Ectodermal cell (in vitro differentiated cells): ENCODE data around the gene ZMYM4.

Experiments used
- H3K27ac ChIP-seq: 2 replicates; pipeline ENCODE4 v1.7.0; 2013; ENCODE audit warnings: mild to moderate bottlenecking, low read depth, low read length; ENCODE audit not compliant: insufficient read depth, poor library complexity, severe bottlenecking
- H3K27me3 ChIP-seq: 2 replicates; pipeline ENCODE4 v1.7.0; 2013; ENCODE audit warnings: mild to moderate bottlenecking, low read length; ENCODE audit not compliant: insufficient read depth, control insufficient read depth, poor library complexity, severe bottlenecking
- H3K36me3 ChIP-seq: one replicate; pipeline ENCODE4 v1.7.0; 2013; ENCODE audit warnings: low read length; ENCODE audit not compliant: control insufficient read depth, insufficient read depth
- H3K4me1 ChIP-seq: one replicate; pipeline ENCODE4 v1.7.0; 2013; ENCODE audit warnings: low read length; ENCODE audit not compliant: control insufficient read depth, insufficient read depth
- H3K4me3 ChIP-seq: 2 replicates; pipeline ENCODE4 v1.7.0; 2013; ENCODE audit warnings: low read depth, low read length, control low read depth; ENCODE audit not compliant: insufficient read depth
- H3K9me3 ChIP-seq: 2 replicates; pipeline ENCODE4 v1.7.0; 2013; ENCODE audit warnings: mild to moderate bottlenecking, low read length, moderate library complexity; ENCODE audit not compliant: control insufficient read depth
- WGBS, 2 experiments: methylation state at CpG; one replicate each; pipeline ENCODE4 v1.1.7; 2013; ENCODE audit warnings: missing lambda C conversion rate in 2 of 2; 5-methylcytosine and 5-hydroxymethylcytosine counted together

Gene ZMYM4

DNA sequence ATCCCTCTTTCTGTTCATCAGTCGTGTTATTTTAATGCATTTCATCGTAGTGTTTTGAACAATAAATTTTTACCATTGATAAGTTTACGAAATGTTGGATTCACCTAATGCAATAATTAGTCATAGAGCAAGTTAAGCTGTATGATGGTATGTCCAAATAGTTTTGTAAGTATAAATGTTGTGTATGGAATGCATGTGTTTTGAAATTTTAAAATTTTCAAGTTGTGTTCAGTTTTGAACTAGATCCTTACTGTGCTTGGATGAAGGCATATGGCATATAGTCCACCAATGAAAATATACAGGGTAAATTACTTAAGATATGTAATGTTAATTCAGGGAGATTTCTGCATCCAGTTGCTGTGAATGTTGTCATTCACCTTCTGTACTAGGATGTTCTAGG lies 2.3 kb downstream of the ZMYM4 start:
- whole genome bisulfite sequencing, 2 experiments, result 95 to 100% methylated on average over 3 of the region's 3 CpGs
- H3K27ac ChIP-seq, result no peak overlapping the region
- no peak overlapping the region for H3K4me3 ChIP-seq

DNA sequence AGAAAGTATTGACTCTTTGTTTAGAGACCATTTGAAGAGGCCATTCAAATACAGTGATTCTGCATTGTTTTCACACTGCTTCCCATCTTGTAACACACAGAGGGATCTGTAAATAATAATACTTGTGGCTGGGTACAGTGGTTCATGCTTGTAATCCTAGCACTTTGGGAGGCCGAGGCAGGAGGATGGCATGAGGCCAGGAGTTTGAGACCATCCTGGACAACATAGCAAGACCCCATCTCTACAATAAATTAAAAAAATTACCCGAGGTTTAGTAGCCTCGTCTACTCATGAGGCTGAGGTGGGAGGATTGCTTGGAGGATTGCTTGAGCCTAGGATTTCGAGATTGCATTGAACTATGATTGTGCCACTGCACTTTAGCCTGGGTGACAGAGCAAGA lies 5.7 kb downstream of the ZMYM4 start:
- Histone ChIP-seq H3K27ac (no peak overlapping the region), H3K4me1 (no peaks in the 10 kb centered on the region), H3K9me3 (no peaks in the 10 kb centered on the region), H3K36me3 (no peaks in the 10 kb centered on the region), H3K4me3 (no peak overlapping the region), H3K27me3 (no peaks in the 10 kb centered on the region)
- 89 to 93% methylated on average over 4 of the region's 4 CpGs for WGBS, 2 experiments

More for the DNA sequence above, 2.3 kb downstream of the ZMYM4 start:
- H3K4me1 ChIP-seq, result no peaks in the 10 kb centered on the region
- H3K27me3 ChIP-seq, result no peaks in the 10 kb centered on the region
- H3K9me3 ChIP-seq, result no peaks in the 10 kb centered on the region
- no peaks in the 10 kb centered on the region for H3K36me3 ChIP-seq

DNA sequence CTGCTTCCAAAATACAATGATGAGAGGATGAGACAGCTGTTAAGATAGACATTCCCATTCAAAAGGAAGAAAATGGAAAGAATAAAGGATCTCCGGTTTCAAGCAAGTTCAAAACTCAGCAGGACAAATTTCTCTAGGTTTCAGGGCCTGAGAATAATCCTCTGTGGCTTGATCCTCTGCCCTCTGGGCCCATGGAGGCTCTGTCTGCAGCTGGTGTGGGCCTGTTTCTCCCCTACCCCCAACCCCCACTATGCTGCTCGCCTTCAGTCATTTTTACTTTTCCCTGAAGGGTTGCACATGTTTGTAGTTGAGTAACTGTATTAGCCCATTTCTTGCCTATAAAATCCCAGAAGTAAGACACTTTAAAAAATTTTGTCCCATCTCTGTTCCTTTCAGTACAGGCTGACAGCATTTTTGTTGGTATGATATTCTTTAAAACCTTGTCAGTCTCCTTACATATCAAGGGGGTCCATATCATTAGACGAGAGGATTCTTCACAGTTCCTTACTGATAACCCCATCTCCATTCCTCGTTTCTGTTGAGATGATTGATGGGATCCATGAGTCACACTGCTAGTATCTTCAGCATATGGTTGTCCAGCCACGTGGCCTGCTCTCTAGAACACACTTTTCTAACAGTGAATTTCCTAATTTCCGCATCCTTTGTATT lies 10.5 kb downstream of the ZMYM4 start:
- peaks cover 5% of the 10 kb centered on the region for H3K36me3 ChIP-seq
- WGBS, 2 experiments, result 94 to 98% methylated on average over 5 to 6 of the region's 6 CpGs
- H3K9me3 ChIP-seq, result no peaks in the 10 kb centered on the region
- no peaks in the 10 kb centered on the region for H3K27me3 ChIP-seq
- no peak overlapping the region for H3K4me3 ChIP-seq
- H3K4me1 ChIP-seq, result no peaks in the 10 kb centered on the region
- H3K27ac ChIP-seq, result no peak overlapping the region

DNA sequence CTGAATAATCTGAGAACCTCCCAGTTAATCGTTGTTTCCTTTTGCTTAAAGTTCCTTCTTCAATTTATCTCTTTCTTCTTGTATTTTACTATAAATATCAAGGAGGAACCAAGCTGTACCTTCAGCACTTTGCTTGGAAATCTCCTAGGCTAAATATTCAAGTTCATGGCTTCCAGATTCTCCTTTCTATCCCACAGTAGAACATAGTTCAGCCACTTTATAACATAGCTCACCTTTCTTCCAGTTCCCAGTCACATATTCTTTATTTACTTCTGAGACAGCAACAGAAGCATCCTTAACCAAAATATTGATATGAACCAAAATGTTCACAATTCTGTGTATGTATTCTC lies 11.0 kb downstream of the ZMYM4 start:
- H3K9me3 ChIP-seq, result no peaks in the 10 kb centered on the region
- no peak overlapping the region for H3K4me3 ChIP-seq
- H3K27ac ChIP-seq, result no peak overlapping the region
- WGBS, 2 experiments, result 100% methylated on average over 1 of the region's 1 CpG
- peaks cover 5% of the 10 kb centered on the region for H3K36me3 ChIP-seq
- H3K27me3 ChIP-seq, result no peaks in the 10 kb centered on the region
- H3K4me1 ChIP-seq, result no peaks in the 10 kb centered on the region

DNA sequence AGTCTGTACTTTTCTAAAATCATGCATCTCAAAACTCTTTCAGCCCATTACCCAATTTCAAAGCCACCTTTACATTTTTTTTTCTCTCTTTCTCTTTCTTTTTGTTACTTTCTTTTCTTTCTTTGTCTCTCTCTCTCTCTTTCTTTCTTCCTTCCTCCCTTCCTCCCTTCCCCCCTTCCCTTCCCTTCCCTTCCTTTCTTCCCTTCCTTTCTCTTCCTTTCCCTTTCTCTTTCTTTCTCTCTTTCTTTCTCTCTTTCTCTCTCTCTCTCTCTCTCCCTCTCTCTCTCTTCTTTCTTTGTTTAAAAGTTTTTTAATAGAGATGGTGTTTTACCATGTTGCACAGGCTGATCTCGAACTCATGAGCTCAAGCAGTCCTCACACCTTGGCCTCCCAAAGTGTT lies 11.5 kb downstream of the ZMYM4 start:
- Histone ChIP-seq H3K36me3 (peaks cover 5% of the 10 kb centered on the region), H3K9me3 (no peaks in the 10 kb centered on the region), H3K27me3 (no peaks in the 10 kb centered on the region), H3K4me3 (no peak overlapping the region), H3K27ac (no peak overlapping the region), H3K4me1 (no peaks in the 10 kb centered on the region)
- 86 to 100% methylated on average over 1 of the region's 1 CpG for WGBS, 2 experiments

DNA sequence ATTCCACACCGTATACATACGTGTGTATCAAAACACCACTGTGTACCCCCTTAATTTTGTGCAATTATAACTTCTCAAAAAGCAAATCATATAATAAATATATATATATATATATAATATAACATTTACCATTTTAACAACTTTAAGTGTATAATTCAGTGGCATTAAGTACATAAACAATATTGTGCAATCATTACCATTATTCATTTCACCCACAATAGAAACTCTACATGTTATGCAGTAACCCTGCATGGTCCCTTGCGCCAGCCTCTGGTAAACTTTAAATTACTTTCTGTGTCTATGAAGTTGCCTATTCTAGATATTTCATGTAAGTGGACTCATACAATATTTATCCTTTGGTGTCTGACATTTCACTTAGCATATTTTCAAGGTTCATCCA lies 13.1 kb downstream of the ZMYM4 start:
- H3K4me3 ChIP-seq, result no peak overlapping the region
- H3K27ac ChIP-seq, result no peak overlapping the region
- no peaks in the 10 kb centered on the region for H3K4me1 ChIP-seq
- no peaks in the 10 kb centered on the region for H3K27me3 ChIP-seq
- H3K36me3 ChIP-seq, result peaks cover 5% of the 10 kb centered on the region
- H3K9me3 ChIP-seq, result no peaks in the 10 kb centered on the region
- WGBS, 2 experiments, result 100% methylated on average over 1 of the region's 3 CpGs; no CpG with 5 or more reads in 1 of the 2 experiments

DNA sequence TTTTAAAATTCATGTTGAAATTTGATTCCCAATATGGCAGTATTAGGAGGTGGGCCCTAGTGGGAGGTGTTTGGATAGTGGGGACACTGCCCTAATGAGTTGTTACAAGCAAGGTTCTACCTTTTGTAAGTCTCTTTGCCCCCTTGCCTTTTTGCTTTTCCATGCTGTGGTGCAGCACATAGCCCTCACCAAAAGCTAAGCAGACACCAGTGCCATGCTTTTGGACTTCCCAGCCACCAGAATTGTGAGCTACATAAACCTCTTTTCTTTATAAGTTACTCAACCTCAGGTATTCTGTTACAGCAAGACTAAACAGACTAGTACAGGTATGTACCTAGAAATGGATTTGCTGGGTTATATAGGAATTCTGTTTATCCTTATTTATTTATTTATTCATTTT lies 13.7 kb downstream of the ZMYM4 start:
- Histone ChIP-seq H3K4me1 (no peaks in the 10 kb centered on the region), H3K36me3 (peaks cover 5% of the 10 kb centered on the region), H3K27ac (no peak overlapping the region), H3K27me3 (no peaks in the 10 kb centered on the region), H3K9me3 (no peaks in the 10 kb centered on the region), H3K4me3 (no peak overlapping the region)

DNA sequence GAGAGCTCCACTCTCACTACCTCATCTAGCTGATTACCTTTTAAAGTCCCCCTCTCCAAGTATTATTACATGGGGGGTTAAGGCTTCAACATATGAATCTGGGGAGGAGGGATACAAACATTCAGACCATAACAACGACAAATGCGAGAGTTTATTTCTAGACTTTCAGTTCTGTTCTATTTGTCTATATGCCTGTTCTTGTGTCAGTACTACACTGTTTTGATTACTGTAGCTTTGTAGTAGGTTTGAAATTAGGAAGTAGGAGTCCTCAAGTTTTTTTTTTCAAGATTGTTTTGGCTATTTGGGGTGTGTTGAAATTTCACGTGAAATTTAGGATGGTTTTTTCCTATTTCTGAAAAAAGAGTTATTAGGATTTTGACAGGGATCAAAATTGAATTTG lies 16.3 kb downstream of the ZMYM4 start:
- Histone ChIP-seq H3K27me3 (no peaks in the 10 kb centered on the region), H3K36me3 (peaks cover 5% of the 10 kb centered on the region), H3K4me3 (no peak overlapping the region), H3K27ac (no peak overlapping the region), H3K9me3 (no peaks in the 10 kb centered on the region), H3K4me1 (no peaks in the 10 kb centered on the region)
- WGBS, 2 experiments, result 96% methylated on average over 3 of the region's 3 CpGs

DNA sequence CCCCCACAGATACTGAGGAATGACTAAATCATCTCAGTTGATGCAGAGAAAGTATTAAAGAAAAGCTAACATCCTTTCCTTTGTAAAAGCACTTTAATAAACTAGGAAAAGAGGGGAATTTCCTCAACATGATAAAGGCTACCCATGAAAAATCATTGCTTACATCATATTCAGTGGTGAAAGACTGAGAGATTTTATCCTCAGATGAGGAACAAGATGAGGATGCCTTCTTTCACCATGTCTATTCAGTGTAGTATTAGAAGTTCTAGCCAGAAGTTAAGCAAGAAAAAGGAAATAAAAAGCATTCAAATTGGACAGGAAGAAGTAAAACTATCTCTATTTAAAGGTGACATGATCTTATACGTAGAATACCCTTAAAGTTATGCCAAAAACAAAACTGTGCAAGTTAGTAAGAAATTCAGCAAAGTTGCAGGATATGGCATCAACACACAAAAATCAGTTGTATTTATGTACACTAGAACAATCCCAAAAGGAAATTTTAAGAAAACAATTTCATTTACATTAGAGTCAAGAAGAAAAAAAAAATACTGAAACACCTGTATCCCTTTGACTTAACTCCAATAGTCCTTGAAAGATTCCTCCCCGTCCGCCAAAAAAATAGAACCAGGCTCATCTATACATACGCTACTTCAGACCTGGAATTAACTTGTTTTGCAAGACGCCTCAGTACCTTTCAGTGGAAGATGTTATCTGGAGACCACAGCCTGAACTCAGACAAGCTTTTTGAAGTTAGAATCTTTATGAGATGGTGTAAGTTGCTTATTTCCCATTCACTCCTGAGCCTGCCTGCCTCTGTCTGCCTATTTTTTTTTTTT lies 17.5 kb downstream of the ZMYM4 start:
- Histone ChIP-seq H3K36me3 (no peaks in the 10 kb centered on the region), H3K27me3 (no peaks in the 10 kb centered on the region), H3K4me3 (no peak overlapping the region), H3K9me3 (no peaks in the 10 kb centered on the region), H3K4me1 (no peaks in the 10 kb centered on the region), H3K27ac (no peak overlapping the region)
- WGBS, 2 experiments, result 94 to 99% methylated on average over 4 to 5 of the region's 5 CpGs

DNA sequence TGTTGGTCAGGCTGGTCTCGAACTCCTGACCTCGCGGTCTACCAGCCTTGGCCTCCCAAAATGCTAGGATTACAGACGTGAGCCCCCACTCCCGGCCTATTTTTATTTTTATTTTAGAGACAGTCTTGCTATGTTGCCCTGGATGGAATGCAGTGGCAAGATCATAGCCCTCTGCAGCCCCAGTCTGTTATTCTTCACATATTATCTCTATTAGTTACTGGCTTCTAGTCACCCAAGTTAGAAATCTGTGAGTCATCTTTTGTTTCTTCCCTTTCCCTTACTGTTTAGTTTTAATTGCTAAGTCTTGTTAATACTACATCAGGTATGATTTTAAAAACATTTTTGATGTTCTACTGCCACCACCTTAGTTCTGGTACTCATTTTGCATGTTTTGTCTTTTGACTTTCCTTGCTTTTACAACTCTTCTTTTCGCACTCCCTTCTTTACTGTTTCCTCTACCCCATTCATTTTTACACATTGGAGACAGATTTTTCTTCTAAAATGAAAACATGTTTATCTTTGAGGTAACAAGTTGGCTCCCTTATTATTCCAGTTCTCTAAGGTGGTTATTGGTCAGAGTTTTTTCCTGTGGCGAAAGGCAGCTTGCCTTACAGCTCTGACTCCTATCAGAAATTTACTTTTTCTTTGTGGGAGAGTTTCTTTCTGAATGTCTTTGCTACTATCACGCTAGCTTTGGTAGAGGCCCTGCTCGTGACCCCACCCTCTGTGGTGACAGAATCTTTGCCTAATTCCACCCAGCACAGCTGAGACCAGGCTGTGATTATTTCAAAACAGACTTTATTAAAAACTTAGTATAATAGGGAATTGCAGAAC lies 19.5 kb downstream of the ZMYM4 start:
- no peaks in the 10 kb centered on the region for H3K36me3 ChIP-seq
- no peak overlapping the region for H3K27ac ChIP-seq

More for the DNA sequence above, 19.5 kb downstream of the ZMYM4 start:
- Histone ChIP-seq H3K4me1 (no peaks in the 10 kb centered on the region), H3K9me3 (no peaks in the 10 kb centered on the region), H3K27me3 (no peaks in the 10 kb centered on the region), H3K4me3 (no peak overlapping the region)
- 93 to 94% methylated on average over 8 to 9 of the region's 9 CpGs for WGBS, 2 experiments
